SJCRH30 (cell line): ENCODE results near the gene YAP1. TPM values are rescaled to one million over a fixed set of nuclear protein-coding genes. Genes with fewer than 3 reads are reported as not detected.

Experiments used
- DNase-seq, 2 experiments: peaks; one replicate each; pipeline ENCODE4 v3.0.0-alpha.2; 2015 to 2020
- H3K27ac ChIP-seq: fragments of 250-450 bp; sonication (Bioruptor Pico); 2 replicates; pipeline ENCODE4 v1.5.1; 2020; ENCODE audit warnings: mild to moderate bottlenecking, moderate library complexity
- H3K27me3 ChIP-seq: fragments of 250-450 bp; sonication (Bioruptor Pico); 2 replicates; pipeline ENCODE4 v1.5.1; 2020; ENCODE audit warnings: mild to moderate bottlenecking, moderate library complexity
- H3K36me3 ChIP-seq: fragments of 250-450 bp; sonication (Bioruptor Pico); 2 replicates; pipeline ENCODE4 v1.5.1; 2020; ENCODE audit warnings: mild to moderate bottlenecking, moderate library complexity
- H3K4me1 ChIP-seq: fragments of 250-450 bp; sonication (Bioruptor Pico); 2 replicates; pipeline ENCODE4 v1.5.1; 2020; ENCODE audit warnings: mild to moderate bottlenecking, moderate library complexity
- H3K4me3 ChIP-seq: fragments of 250-450 bp; sonication (Bioruptor Pico); 2 replicates; pipeline ENCODE4 v1.5.1; 2020; ENCODE audit warnings: mild to moderate bottlenecking, moderate library complexity
- H3K9me3 ChIP-seq: fragments of 250-450 bp; sonication (Bioruptor Pico); replicated peaks from 2 replicates; pipeline ENCODE4 v1.5.1; 2020; ENCODE audit warnings: mild to moderate bottlenecking, moderate library complexity
- total RNA-seq: library from RNA; depleted of rRNA; stranded (reverse); fragments of >200 nt; shearing (Covaris generic); gene quantifications from 2 replicates; pipeline ENCODE4 v1.2.3, GENCODE V29; 2014

The YAP1 gene
- total RNA-seq, 1 experiment from 2014 or later, result 42.7 TPM

DNA sequence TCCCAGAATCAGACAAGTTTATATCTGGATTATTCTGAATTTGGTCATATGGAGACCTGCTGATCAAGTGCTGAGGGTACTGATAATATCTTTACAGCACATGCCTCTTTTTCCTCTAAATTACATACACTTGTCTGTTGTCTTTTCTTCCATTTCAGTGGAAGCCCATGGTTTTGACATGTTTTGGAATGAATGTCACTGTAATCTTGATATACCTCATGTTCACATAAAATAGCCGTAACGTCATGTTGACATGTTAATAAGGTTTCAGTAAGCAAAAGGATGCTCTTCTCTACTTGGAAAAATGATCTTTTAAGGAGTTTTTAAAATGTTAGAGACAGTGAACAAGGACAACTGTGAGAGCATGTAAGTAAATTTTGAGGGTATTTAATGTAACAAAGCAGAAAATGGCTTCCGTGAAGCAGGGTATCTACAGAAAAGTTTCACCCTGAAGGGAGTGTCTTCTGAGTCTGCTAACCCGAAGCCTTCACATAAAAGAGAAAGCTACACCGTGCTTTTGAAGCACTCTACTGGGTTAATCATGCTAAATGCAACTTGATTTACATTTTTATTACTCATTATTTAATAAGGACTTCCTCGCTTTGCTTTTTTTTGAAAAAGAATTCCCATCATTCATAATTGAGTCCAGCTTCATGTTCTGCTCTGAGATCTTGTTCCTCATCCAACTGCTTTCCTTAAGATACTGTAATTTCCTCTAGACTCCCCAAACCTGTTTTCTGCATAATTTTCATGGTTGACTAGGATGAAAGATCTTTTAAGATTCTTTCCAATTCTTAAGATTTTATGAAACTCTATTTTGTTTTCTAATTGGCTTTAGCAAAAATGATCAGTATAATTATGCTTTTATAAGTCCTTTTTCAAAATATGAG is 56.2 kb downstream of the YAP1 start:
- Histone ChIP-seq H3K27ac (no peak overlapping the region), H3K36me3 (no peaks in the 10 kb centered on the region), H3K4me3 (no peak overlapping the region), H3K4me1 (no peaks in the 10 kb centered on the region), H3K9me3 (no peaks in the 10 kb centered on the region), H3K27me3 (no peaks in the 10 kb centered on the region)
- DNase-seq, result no peak

- H3K27ac ChIP-seq, result no peak overlapping the region
- H3K4me1 ChIP-seq, result no peaks in the 10 kb centered on the region
- no peaks in the 10 kb centered on the region for H3K27me3 ChIP-seq
- H3K36me3 ChIP-seq, result no peaks in the 10 kb centered on the region
- no peak overlapping the region for H3K4me3 ChIP-seq
- DNase-seq, result no peak
- H3K9me3 ChIP-seq, result no peaks in the 10 kb centered on the region
Measured at GRCh38 chr11:102168481-102168880, 58.2 kb downstream of the YAP1 start.

DNA sequence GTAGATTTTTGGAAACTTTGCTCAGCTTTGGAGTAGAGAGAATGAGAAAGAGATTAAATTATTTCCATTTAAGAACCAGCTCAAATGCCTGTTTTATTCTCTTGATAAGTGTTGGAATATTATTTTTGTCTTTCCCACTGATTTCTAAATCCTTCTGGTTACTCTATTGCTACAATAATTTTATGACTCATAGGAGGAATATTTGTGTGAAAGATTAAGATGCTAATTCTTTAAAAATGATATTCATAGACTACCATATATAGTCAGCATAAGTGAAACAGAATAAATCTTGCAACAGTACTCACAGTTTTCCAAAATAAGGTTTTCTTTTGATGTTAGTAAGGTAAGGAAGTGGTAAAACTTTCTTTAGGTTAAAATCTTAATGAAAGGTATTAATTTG is 60.9 kb downstream of the YAP1 start:
- Histone ChIP-seq H3K4me3 (no peak overlapping the region), H3K27ac (no peak overlapping the region), H3K36me3 (no peaks in the 10 kb centered on the region), H3K9me3 (no peaks in the 10 kb centered on the region), H3K27me3 (no peaks in the 10 kb centered on the region), H3K4me1 (no peaks in the 10 kb centered on the region)
- no peak for DNase-seq

GRCh38 chr11:102172127-102172848 is 62.0 kb downstream of the YAP1 start:
- H3K9me3 ChIP-seq, result no peaks in the 10 kb centered on the region
- H3K4me1 ChIP-seq, result no peaks in the 10 kb centered on the region
- H3K4me3 ChIP-seq, result no peak overlapping the region
- H3K27me3 ChIP-seq, result no peaks in the 10 kb centered on the region
- no peak for DNase-seq
- H3K36me3 ChIP-seq, result no peaks in the 10 kb centered on the region
- no peak overlapping the region for H3K27ac ChIP-seq

DNA sequence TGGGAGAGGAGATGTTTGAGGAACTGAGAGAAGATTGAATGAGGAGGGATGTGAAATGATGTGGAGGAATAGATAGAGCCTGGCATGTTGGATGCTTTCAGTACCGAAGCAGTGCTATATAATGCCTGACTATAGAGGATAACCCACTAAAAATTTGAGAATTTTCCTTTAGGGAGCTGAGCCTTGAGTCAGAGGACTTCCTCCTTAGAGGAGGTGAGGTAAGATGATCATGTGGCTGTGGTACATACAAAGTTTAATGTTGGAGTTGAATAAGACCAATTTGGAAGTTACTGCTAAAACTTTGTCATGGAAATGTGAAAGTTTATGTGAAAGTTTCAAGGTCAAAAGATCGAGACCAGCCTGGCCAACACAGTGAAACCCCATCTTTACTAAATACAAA is 66.9 kb downstream of the YAP1 start:
- Histone ChIP-seq H3K9me3 (no peaks in the 10 kb centered on the region), H3K36me3 (no peaks in the 10 kb centered on the region; the same call in 1 of the 2 replicates), H3K27me3 (no peaks in the 10 kb centered on the region), H3K4me1 (no peaks in the 10 kb centered on the region), H3K27ac (no peak overlapping the region), H3K4me3 (no peak overlapping the region)
- DNase-seq, result no peak

DNA sequence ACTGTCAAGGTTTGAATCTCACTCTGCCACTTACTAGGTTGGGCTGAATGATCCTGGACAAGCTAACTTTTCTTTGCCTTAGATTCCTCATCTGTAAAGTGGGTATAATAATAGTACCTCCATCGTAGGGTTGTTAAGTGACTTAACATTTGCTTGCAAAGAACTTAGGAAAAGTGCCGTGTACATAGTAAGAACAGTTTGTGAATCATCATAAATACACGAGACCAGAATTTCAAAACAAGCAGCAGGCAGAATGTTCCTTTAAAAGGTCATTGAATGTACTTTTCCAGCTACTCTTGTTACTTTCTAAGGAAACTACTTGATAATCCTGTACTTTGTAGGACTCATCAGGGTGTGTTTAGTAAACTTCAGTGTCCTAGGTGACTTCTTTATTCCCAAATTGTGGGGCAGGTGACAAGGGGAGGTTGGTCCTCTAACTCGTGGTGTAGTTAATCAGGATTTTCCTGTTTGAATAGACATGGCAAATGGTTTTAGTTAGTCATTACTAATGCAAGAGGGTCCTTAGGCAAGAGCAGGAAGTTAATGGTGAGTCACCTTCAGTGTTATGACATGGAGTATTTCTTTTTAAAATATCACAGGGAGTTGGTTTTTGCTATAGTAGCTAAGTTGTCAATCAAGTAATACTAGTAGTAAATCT is 67.9 kb downstream of the YAP1 start:
- no peaks in the 10 kb centered on the region; the same call in 1 of the 2 replicates for H3K36me3 ChIP-seq
- H3K4me3 ChIP-seq, result no peak overlapping the region
- no peak for DNase-seq
- H3K27me3 ChIP-seq, result no peaks in the 10 kb centered on the region
- H3K4me1 ChIP-seq, result no peaks in the 10 kb centered on the region
- H3K9me3 ChIP-seq, result no peaks in the 10 kb centered on the region
- H3K27ac ChIP-seq, result no peak overlapping the region

- H3K27ac ChIP-seq, result no peak overlapping the region
Measured at GRCh38 chr11:102179371-102179770, 69.1 kb downstream of the YAP1 start.

GRCh38 chr11:102184269-102184987 is 74.2 kb downstream of the YAP1 start:
- Histone ChIP-seq H3K4me1 (peaks cover 13% of the 10 kb centered on the region), H3K27me3 (no peaks in the 10 kb centered on the region), H3K36me3 (no peaks in the 10 kb centered on the region), H3K27ac (no peak overlapping the region), H3K9me3 (no peaks in the 10 kb centered on the region), H3K4me3 (no peak overlapping the region)
- DNase-seq, result no peak

More at GRCh38 chr11:102179371-102179770, 69.1 kb downstream of the YAP1 start:
- Histone ChIP-seq H3K4me3 (no peak overlapping the region), H3K9me3 (no peaks in the 10 kb centered on the region), H3K36me3 (no peaks in the 10 kb centered on the region; the same call in 1 of the 2 replicates), H3K4me1 (no peaks in the 10 kb centered on the region), H3K27me3 (no peaks in the 10 kb centered on the region)
- no peak for DNase-seq

GRCh38 chr11:102186551-102187191 is 76.4 kb downstream of the YAP1 start:
- DNase-seq, result peak; percentile 31 to 59
- H3K4me3 ChIP-seq, result no peak overlapping the region
- H3K4me1 ChIP-seq, result peaks cover 13% of the 10 kb centered on the region
- H3K9me3 ChIP-seq, result no peaks in the 10 kb centered on the region
- no peak overlapping the region for H3K27ac ChIP-seq
- no peaks in the 10 kb centered on the region for H3K27me3 ChIP-seq
- no peaks in the 10 kb centered on the region for H3K36me3 ChIP-seq

DNA sequence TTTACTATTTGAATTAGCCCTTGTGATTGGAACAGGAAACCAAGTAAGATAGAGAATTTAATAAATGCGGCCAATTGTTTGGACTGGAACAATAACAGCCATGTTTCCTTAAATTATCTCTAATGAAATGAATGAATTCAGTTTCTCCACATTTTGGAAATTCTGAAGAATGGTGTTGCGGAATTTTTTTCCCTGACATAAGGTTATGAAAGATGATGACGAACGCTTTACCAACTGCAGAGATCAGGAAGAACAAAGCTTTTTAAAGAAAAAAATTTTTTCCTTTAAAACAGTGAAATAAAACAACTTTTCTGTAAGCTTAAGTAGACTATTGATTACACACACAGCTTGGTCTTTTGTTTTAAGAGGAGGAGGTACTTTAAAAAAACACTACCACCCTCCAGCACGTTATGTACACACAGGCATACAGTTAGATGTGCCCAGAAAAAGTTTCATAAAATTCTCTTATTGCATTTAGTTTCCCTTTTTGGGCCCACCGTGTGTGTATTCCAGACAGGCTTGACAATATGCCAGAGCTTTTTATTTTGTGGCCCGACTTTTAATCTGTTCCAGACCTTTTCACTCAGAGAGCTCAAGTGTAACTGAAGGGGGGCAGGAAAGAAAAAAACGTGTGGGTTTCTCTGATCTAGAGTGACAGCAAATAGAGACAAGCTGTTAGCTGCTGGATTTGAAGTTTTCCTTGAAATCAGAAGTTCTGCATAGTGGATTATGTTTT is 77.3 kb downstream of the YAP1 start:
- no peaks in the 10 kb centered on the region for H3K9me3 ChIP-seq
- H3K27ac ChIP-seq, result no peak overlapping the region
- no peak for DNase-seq
- peaks cover 13% of the 10 kb centered on the region for H3K4me1 ChIP-seq
- no peak overlapping the region for H3K4me3 ChIP-seq
- no peaks in the 10 kb centered on the region for H3K36me3 ChIP-seq
- H3K27me3 ChIP-seq, result no peaks in the 10 kb centered on the region

DNA sequence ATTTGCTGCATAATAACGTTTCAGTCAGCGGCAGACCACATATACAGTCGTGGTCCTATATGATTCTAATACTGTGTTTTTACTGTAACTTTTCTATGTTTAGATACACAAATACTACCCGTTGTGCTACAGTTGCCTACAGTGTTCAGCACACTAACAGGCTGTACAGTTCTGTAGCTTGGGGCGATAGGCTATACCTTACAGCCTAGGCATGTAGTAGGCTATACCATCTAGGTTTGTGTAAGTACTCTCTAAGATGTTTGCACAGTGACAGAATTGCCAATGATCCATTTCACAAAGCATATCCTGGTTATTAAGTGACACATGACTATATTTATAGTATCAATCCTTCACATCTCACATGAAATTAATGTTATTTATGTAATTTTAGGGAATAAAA is 78.2 kb downstream of the YAP1 start:
- H3K27ac ChIP-seq, result no peak overlapping the region
- H3K27me3 ChIP-seq, result no peaks in the 10 kb centered on the region
- DNase-seq, result no peak
- H3K4me1 ChIP-seq, result peaks cover 13% of the 10 kb centered on the region
- H3K4me3 ChIP-seq, result no peak overlapping the region
- no peaks in the 10 kb centered on the region for H3K9me3 ChIP-seq
- H3K36me3 ChIP-seq, result no peaks in the 10 kb centered on the region

DNA sequence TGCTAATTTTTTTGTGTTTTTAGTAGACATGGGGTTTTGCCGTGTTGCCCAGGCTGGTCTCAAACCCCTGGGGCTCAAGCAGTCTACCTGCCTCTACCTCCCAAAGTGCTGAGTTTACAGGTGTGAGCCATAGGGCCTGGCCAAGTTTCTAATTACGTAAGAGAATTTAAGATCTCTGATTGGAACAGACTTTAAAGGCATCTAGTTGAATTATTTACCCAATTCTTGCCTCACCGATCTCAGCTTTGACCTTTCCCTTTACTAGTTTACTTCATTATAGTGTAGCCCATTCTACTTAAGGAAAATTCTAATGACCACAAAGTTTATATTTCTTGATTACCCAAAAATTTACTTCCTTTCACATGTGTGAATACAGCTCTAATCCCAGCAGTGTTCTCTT is 81.6 kb downstream of the YAP1 start:
- H3K36me3 ChIP-seq, result no peaks in the 10 kb centered on the region
- H3K27me3 ChIP-seq, result no peaks in the 10 kb centered on the region
- H3K27ac ChIP-seq, result no peak overlapping the region
- no peaks in the 10 kb centered on the region for H3K9me3 ChIP-seq
- H3K4me3 ChIP-seq, result no peak overlapping the region
- DNase-seq, result no peak
- peaks cover 10% of the 10 kb centered on the region for H3K4me1 ChIP-seq

DNA sequence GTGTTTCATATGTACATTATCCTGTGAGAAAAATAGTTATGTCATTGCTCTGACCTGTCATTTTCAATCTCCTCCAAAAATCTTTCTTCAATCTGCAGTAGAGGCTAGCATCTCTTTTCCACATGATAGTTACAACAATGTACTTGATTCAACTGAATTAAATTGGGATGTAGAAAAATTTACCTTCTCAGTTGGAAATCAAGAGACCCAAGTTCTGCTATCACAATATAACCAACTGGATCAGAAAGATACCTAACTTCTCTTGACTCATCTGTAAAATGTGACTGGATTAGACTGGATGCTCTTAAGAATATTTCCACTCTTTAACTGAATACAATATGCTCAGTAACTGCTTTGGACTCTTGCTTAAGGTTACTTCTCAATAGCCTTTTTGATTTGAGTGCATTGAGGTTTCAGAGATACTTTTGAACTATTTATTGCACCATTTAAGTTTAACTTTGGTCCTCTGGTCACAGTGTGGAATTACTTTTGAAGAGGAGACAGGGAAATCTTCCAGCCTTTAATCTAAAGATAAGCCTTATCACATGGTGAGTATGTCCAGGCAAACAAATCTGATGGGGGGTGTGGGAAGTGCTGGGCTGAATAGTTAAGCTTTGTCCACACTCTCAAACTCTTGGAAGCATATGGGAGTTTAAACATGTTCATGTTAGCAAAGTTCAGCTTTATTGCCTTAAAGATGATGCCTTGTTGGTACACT is 82.3 kb downstream of the YAP1 start:
- H3K9me3 ChIP-seq, result no peaks in the 10 kb centered on the region
- no peaks in the 10 kb centered on the region for H3K27me3 ChIP-seq
- no peak overlapping the region for H3K4me3 ChIP-seq
- H3K27ac ChIP-seq, result no peak overlapping the region
- no peaks in the 10 kb centered on the region for H3K36me3 ChIP-seq
- DNase-seq, result no peak
- peaks cover 10% of the 10 kb centered on the region; the same call in 1 of the 2 replicates for H3K4me1 ChIP-seq
